GM19240 (cell line): ENCODE data around the gene SYTL1.

Experiments used
- DNase-seq: peaks from one replicate; pipeline ENCODE4 v3.0.0; 2011; ENCODE audit warnings: low spot score; ENCODE audit not compliant: insufficient read length

The SYTL1 gene

DNA sequence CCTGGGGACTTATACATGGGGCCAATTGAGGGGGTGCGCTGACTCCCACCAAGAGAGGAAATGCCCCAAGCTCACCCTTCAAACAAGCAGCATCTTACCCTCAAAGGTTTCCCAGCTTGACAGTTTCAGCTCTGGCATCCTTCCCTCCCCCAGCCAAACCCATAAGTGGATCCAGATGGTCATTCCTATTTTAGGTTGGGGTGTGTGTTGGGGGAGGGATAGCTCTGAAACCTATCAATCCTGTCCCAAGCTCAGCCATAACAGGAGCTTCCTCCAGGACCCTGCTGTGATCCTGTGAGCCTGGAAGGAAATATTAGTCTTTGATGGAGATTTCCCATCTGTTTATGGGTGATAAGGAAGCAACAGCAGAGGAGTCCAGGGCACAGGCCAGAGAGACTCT lies 23.2 kb upstream of the SYTL1 start:
- DNase-seq = no peak

DNA sequence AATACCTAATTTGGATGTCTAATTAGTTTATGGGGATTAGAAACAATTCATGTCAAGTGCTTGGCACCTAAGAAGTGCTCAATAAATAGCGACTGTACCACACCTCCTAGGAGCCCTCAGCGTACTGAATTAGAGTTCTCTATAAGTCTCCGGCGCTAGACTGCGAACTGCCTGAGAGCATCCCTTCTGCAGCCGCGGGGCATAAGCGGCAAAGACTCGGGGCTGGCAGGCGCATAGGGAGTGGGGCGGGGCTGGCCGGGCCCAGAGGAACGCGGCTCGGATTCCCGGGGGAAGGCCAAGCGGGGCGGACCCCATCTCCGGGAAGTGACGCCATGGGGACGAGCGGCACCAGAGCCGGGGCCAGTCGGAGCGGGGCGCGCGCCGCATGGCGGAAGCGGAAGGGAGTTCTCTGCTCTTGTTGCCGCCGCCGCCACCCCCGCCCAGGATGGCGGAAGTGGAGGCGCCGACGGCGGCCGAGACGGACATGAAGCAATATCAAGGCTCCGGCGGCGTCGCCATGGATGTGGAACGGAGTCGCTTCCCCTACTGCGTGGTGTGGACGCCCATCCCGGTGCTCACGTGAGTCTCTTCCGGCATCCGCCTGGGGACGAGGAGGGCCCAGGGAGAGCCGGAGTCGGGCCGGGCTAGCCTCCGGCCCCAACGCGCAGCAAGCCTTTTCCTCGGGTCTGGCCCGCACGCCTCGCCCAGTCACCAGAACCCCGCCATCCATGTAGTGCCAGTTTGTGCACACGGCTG lies 19.8 kb upstream of the SYTL1 start, which contains the start of gene TMEM222:
Gene TMEM222 (plus strand): TSS at position 351 of the 756 bp plus-strand sequence. CDS start 35 bp downstream, at position 386.
- peak; percentile 97 for DNase-seq

DNA sequence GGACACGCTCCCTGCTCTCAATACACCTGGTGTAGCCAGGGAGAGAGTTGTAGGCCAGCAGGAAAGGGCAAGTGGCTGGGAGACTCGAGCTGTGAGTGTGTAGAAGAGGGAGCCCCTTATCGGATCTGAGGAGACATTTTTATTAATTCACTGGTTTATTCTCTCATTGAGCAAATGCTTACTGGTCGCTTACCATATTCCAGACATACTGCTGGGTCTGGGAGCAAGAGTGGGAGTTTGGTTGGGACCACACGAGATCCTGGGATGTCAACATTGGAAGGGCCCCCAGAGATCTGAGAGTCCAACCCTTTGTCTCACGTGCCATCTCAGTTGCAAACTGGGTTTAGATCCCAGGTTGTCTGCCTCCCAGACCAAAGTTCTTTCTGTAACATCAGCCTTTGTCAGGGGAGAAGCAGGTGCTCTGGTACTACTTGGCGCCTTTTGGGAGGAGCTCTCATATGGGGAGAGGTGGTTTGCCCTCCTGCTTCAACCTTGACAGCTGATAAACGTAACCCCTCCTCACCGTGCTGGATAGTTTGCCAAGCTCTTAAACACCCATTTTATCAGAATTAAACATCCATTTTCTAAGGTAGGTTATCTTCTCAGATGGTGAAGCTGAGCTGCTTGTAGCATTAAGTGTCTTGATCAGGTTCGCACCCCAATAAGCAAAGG lies 19.1 kb upstream of the SYTL1 start:
- no peak for DNase-seq

DNA sequence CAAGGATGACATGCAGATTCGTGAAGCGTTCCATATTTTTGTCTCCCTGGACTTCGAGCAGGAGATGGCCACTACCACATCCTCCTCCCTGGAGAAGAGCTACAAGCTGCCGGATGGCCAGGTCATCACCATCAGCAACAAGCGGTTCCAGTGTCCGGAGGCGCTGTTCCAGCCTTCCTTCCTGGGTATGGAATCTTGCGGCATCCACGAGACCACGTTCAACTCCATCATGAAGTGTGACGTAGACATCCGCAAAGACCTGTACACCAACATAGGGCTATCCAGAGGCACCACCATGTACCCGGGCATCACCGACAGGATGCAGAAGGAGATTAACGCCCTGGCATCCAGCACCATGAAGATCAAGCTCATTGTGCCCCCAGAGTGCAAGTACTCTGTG lies 16.5 kb upstream of the SYTL1 start:
- no peak for DNase-seq

DNA sequence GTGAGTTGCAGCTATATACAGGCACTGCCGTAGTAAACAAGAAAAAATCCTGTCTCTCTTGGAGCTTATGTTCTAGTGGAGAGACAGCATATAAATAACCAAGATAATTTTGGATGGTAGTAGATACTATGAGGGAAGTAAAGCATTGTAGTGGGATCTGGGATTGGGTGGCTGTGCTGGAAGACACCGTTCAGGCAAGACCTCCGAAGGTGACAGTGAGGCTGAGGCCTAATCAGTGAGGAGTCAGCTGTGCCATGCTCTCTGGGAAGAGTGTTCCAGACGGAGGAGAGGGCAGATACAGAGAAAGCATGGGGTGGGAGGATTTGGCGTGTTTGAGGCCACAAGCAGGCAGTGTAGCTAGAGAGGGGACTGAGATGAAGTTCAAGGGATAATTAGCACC lies 13.9 kb upstream of the SYTL1 start:
- no peak for DNase-seq

DNA sequence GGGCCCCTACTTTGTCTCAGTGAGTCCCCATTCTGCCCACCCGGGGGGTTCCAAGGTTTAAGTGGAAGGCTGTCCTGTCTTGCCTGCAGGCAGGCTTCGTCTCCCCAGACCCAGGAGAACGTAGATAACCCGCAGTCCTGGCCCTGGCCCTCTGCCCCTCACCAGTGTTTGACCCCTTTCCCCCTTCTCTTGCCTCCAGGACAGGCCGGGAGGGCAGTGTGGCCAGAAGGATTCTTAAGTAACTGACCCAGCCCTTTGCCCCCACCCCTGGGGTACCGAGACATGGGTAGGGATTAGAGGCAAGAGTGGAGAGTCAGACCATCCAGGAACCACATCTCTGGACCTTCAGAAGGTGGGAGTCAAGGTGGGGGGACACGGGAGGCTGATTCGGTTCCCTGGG lies 11.0 kb upstream of the SYTL1 start:
- no peak for DNase-seq

DNA sequence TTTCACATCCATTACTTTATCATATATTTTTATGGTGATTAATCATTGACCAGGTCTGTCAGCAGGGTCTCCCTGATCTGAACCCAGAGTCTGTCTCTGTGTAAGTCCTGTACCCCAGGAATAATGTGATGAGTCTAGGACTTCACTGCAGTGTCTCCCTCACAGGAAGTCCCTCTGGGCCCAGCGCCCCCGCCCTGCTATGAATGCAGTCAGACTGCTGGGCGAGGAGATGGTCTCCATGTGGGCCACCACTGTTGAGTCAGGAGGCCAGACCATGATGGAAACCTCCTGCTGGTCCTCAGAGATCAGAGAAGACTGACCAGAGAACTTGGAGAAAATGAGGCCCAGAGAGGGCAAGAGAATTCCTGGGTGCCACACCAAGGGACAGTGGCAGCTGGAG lies 10.4 kb upstream of the SYTL1 start:
- no peak for DNase-seq

DNA sequence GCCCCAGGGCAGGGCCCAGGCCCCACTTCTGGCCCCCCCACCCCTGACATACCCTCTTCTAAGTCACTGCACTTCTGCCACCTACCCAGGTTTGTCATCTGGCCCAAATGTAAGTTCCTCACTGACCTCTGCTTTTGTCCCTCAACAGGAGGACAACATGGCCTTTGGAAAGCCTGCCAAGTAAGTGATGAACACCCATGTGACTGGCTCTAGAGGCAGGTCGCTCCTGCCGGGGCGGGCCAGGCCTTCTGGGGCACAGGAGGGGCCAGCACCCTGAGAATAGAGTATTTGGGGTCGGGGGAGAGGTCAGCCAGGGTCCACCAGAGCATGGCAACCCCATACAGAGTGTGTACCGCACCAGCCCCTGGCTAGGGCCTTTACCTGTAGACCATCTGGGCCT lies 9.9 kb upstream of the SYTL1 start:
- no peak for DNase-seq

DNA sequence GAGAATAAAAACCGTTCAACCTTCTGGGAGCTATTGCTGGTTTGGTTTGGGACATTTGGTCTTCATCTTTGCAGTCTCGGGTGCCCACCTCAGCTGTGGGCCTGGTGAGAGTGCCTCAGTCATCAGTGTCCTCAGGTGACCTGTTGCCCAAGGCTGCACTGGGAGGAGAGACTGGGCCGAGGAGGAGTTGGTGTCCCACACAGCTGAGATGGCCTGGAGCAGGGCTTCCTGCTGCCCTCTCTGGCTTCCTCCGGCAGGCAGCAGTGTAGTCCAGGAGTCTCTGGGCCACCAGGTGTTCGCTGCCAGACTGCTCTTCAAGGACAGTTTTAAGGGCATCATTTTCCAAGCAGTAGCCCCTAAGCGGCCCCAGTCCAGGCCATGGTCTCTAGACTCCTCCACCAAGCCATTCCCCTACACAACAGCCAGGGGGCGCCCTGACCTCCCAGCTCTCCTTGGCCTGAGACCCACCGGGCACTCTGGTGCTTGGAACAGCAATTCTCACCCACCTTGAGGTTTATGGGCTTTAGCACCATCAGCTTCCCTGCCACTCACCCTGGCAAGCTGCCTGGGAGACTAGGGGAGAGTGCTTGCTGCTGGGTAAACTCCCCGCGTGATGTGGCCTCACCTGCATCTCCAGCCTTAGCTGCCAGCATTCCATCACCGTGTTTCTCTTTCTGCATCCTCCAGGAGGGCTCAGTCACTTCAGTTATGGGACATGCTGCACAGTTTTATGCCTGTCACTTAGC lies 9.1 kb upstream of the SYTL1 start:
- DNase-seq = no peak

DNA sequence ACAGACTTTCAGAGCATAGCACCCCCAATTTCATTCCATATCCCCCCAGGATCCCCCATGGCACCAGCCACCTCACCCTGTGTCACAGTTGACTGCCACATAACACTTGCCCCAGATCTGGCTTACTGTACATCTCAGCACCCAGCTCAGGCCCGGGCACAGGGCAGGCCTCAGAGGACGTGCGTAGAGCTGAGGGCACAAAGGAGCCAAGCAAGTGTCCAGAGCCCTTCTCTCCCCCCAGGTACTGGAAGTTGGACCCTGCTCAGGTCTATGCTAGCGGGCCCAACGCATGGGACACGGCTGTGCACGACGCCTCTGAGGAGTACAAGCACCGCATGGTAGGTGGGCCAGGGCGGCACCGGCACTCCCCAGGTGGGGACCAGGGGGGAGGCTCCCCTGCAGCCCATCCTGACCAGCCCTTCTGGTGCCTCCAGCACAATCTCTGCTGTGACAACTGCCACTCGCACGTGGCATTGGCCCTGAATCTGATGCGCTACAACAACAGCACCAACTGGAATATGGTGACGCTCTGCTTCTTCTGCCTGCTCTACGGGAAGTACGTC lies 8.0 kb upstream of the SYTL1 start:
- DNase-seq = no peak

DNA sequence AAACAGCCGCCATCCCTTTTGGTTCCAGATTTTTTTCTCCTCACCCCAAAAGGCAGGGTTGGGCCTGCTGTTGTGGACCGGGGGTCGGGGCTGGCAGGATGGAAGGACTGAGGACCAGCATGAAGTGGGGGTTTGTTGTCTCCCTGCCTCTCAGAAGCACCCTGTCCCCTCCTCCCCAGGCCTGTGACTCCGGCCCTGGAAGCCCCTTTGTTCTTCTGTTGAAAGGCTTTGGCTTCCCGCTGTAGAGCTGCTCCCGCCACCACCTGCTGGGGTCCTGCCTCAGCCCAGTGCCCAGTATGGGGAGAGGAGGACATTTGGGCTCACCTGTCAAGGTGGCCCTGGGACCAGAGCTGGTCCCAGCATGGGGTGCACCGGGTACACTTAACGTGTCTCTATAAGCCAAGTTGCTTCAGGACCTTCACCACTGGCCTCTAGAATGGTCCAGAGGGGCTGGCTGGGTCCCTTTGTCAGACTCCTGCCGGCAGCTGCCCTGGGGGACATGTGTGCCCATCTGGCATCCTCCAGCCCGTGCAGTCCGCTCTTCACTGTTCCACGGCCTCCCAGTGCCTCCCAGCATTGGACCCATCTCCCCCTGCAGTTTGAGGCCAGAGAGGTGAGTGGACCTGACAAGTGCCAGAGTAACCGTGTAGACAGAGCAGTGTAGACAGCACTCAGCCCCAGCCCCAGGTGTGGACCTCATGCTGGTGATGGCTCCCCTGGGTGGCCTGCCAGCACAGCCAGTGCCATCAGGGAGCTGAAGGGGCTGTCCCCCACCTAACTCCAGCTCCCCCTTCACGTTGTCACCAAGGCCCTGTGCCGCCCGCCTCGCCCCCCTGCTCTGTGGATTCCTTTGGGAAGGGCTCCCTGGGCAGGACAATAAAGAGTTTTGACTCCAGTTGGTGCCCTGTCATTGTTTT lies 6.1 kb upstream of the SYTL1 start:
- DNase-seq = no peak

DNA sequence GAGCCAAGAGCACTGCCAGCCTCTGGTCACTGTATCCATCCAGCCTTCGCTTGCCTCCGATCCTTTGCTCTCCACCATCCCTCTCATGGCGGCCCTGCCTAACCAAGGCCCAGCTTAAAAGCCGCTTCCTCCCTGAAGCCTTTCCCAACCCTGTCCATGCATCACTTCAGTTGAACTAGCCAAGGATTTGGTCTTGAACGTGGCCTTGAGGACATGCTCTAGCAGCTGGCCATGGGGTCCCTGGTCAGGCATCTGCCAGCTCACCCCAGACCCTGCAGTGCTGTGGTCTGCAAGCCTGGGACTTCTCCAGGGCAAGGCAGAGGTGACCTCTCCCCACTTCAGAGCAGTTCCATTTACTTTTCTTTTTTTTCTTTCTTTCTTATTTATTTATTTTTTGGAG lies 5.1 kb upstream of the SYTL1 start:
- DNase-seq = no peak

DNA sequence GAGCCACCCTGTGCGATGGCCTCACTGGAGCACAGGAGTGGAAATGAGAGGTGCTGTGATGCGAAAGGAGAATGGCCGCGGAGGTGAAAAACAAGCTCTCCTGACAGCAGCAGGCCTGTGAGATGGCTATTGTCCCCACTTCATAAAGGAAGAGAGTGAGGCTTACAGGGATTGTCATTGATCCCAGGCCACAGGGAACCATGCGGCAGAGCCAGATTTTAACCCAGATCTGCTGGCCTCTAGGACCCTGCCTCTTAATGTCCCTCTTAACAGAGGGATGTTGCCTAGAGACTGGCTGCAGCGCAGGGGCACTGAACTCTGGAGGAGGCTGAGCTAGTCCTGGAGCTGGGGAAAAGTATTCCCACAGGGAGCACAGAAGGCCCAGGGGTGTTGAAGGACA lies 3.1 kb upstream of the SYTL1 start:
- no peak for DNase-seq

DNA sequence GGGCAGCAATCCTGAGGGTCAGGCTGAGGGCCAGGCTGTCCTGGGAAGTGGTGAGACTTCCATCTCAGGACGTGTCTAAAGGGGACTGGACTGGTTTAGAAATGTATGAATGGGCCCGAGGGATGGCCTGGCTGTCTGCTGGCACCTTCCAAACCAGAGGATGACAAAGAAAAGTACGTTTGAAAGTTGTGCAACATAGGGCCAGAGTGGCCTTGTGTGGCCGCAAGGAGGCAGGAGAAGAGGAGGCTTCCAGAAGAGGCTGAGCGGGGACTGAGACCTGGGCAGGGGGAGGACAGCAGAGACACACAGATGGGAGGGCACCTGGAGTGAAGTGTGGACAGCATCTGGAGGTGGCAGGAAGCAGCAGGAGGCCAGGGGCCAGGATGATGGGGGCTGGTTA lies 2.6 kb upstream of the SYTL1 start:
- DNase-seq = no peak

DNA sequence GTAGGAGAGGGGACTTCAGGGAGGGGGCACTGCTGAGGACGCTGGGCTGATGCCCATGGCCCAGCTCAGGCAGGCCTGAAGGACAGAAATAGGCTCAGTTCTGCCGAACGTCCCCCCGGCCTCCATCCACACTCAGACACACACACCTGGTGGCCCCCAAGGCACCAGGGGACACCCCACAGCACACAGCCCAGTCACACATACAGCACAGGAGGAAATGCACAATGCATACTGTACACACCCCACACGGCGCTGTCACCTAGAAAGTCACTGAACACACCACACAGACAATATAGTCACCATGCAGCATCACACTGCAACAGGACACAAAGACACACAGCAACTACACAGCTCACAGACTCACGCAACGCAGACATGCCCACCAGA lies 562 bp downstream of the SYTL1 start:
- no peak for DNase-seq

DNA sequence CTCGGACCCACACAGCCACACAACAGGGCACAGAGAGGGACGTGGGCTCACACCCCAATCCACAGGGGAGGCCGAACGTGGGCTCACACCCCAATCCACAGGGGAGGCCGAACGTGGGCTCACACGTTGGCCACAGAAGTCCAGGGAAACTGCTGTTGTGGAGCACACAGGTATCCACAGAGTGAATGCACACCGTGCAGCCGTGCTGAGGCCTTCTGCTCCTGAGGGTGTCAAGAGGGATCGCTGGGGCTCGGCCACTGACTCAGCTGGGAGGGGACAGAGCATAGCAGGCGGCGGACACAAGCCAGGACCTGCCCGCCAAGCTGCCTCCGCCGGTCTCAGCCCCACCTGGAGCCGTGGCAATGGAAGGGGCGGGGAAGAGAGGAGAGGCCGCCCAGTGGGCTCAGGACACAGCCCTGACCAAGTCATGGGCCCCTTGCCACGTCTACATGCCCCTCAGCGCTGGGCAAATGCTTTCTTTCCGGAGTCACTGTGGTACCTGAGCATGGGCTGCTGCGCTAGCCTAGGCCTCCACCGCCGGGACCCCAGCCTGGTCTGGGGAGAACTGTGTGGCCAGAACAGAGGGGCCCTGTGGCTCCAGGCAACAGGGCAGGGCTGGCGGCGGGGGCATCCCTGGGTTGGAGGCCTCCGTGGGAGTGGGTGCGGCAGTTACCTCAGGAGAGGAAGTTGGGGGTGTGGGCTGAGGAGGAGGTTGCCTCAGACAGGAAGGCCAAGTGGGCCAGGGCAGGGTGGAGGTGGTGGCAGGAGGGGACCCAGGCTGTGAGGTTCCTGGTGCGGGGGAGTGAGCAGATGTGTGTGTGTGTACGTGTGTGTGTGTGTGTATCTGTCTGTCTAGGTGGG lies 1.2 kb downstream of the SYTL1 start:
- no peak for DNase-seq

DNA sequence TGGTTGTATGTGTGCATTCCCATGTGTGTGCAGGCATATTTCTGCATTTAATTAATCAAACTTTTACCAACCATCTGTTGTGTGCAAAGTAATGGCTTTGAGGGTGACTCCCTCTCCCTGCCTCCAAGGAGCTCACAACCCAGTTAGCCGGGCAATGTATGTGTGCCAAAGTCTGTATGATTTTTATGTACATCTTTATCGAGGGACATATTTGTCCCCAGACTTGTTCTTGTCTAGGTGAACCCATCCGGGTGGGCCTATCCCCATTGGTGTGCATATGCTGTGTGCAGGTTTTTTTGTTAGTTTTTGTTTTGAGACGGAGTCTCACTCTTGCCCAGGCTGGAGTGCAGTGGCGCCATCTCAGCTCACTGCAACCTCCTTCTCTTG lies 1.8 kb downstream of the SYTL1 start:
- DNase-seq = no peak

DNA sequence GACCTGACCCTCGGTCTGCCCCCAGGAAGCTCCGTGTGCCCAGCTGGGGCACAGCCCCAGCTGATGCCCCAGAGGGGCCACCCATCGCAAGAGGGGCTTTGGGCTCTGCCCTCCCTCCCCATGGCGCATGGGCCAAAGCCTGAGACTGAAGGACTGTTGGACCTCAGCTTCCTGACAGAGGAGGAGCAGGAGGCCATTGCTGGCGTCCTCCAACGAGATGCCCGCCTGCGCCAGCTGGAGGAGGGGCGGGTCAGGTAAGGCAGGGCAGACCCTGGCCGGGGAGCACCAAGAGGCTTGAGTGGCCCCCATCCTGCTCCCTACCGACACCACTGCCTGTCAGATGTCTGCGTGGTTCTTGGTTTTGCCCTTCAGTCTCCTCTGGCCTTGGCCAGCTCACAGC lies 3.5 kb downstream of the SYTL1 start:
- DNase-seq = no peak

DNA sequence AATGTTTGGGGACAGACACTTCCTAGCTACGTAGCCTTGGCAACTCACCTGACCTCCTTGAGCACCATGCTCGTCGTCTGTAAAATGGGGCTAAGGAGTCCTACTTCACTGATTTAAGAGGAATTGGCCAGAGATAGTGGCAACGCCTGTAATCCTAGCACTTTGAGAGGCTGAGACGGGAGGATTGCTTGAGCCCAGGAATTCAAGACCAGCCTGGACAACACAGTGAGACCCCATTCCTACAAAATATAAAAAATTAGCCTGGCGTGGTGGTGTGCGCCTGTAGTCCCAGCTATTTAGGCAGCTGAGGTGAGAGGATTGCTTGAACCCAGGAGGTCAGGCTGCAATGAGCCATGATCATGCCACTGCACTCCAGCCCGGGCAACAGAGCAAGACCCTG lies 4.5 kb downstream of the SYTL1 start:
- DNase-seq = no peak

DNA sequence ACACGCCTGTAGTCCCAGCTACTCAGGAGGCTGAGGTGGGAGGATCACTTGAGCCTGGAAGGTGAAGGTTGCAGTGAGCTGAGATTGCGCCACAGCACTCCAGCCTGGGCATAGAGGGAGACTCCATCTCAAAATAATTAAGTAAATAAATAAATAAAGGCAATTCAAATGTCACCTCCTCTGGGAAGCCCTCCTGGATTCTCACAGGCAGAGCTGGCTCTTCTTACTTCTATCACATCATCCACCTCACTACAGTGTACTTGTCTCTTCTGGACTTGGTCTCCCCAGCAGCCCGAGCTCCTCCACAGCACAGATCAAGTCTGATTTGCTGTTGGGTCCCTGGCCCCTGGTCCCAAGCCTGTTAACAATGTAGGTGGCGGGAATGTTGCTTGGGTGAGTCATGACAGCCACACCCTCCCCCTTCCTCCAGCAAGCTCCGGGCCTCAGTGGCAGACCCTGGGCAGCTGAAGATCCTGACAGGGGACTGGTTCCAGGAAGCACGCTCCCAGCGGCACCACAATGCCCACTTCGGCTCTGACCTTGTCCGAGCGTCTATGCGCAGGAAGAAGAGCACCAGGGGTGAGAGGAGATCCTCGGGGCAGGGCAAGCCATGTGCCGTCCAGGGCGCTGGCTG lies 5.3 kb downstream of the SYTL1 start:
- no peak for DNase-seq
